Gastrocnemius medialis (tissue), 4 donors: Measurements from ENCODE around the gene ELOA2.

ENCODE experiments used
- POLR2A ChIP-seq, 2 donors: fragments of 450-650 bp; IDR thresholded peaks; one replicate each; pipeline ENCODE4 v1.6.1; 2017; ENCODE audit warnings: antibody characterized with exemption in 2 of 2, mild to moderate bottlenecking in 2 of 2, moderate library complexity in 2 of 2
- TF ChIP-seq, protein P1 (sequence below), 5 experiments: fragments of 450-650 bp in 3 of 5; fragments of 200-600 bp in 2 of 5; sonication (generic) in 2 of 5; IDR thresholded peaks in 4 of 5; conservative IDR thresholded peaks in 1 of 5; 1 replicate in 4 of 5; 2 replicates in 1 of 5; pipeline ENCODE4 v1.5.1; 2016 to 2019; ENCODE audit warnings: antibody characterized with exemption in 5 of 5, mild to moderate bottlenecking in 3 of 5, moderate library complexity in 3 of 5

DNA sequence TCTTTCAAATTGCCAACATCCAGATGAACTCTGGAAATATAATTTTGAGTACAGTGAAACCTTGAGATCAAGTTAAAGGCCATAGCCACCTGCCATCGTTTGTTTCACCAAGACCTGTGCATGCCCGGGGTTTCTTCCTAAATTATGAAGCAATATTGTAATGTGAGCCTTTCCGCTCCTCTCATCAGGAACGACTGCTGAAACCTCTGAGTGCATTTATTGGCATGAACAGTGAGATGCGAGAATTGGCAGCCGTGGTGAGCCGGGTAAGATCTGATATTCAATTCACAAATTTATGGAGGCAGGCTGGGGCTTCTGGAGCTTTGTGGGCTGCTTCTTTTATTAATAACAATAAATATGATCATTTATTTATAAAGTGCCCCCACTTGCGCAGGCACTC is 27.7 kb upstream of the ELOA2 start:
- no peak for TF ChIP-seq POLR2A (IDR thresholded peaks at IDR 0.05)
- TF ChIP-seq, protein P1, sequence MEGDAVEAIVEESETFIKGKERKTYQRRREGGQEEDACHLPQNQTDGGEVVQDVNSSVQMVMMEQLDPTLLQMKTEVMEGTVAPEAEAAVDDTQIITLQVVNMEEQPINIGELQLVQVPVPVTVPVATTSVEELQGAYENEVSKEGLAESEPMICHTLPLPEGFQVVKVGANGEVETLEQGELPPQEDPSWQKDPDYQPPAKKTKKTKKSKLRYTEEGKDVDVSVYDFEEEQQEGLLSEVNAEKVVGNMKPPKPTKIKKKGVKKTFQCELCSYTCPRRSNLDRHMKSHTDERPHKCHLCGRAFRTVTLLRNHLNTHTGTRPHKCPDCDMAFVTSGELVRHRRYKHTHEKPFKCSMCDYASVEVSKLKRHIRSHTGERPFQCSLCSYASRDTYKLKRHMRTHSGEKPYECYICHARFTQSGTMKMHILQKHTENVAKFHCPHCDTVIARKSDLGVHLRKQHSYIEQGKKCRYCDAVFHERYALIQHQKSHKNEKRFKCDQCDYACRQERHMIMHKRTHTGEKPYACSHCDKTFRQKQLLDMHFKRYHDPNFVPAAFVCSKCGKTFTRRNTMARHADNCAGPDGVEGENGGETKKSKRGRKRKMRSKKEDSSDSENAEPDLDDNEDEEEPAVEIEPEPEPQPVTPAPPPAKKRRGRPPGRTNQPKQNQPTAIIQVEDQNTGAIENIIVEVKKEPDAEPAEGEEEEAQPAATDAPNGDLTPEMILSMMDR (IDR thresholded peaks at IDR 0.05 in 4 of 5, conservative IDR thresholded peaks at IDR 0.05 in 1 of 5): no peak
